ENCODE measurements around the gene DNPEP.

DNPEP gene

DNA sequence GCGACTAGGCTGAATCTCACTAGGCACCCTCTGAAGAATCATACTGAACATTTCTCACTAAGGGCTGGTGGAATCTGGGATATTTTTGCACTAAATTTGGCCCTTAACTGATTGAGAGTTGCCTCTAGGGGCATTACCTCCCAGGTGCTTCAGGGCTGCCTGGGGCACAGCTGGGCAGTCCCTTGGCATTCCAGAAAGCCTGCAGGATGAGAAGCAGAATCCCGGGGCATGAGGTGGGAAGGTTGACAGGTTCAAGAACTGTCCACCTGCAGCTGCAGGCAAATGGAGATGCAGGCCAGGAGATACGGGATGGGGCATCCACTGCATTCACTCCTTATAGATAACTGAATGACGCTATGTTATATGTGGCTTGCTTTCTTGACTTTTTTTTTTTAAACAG lies 62.6 kb downstream of the DNPEP start:
- in situ Hi-C loops (cut with MboI; ENCODE audit: low sequenced_read_pairs): no loop called here

DNA sequence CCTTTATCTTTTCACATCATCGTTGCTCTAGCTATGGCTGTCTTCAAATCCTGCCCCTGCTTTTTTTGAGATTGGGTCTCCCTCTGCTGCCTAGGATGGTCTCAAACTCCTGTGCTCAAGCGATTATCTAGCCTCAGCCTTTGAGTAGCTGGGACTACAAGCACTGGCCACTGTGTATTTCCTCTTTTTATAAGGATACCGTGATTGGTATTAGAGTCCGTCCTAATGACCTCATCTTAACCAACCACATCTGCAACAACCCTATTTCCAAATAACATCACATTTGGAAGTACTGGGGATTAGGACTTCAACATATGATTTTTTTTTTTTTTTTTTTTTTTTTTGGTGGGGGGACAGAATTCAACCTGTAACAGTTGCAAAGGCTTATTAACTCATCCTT lies 64.3 kb downstream of the DNPEP start:
- in situ Hi-C loops (cut with MboI; ENCODE audit: low sequenced_read_pairs): no loop called here
